Stimulated activated naive CD4-positive, alpha-beta T cell treated with Interleukin-2 at 50 U/mL for 16 hours (primary cell): ENCODE results near the gene PFN3.
"Not testable (repeated sequence)": the region's sequence is repeated elsewhere in the genome, so short reads cannot be mapped to it uniquely, and the experiment has no call there.

Source experiments
- DNase-seq: peaks from one replicate; lab custom pipeline; 2025; lab: John Stamatoyannopoulos, UW

The PFN3 gene

GRCh38 chr5:177393206-177393765, 7.2 kb downstream of the PFN3 start:
- DNase-seq, result no peak

- DNase-seq, result no peak
Observed at GRCh38 chr5:177392765-177393164, 7.7 kb downstream of the PFN3 start.

- peak; percentile 76 for DNase-seq
Observed at GRCh38 chr5:177390363-177391300, 9.8 kb downstream of the PFN3 start.

GRCh38 chr5:177389241-177390169, 11.0 kb downstream of the PFN3 start:
- DNase-seq, result peak; percentile 63

- no peak for DNase-seq
Observed at GRCh38 chr5:177388521-177389052, 11.9 kb downstream of the PFN3 start.

GRCh38 chr5:177387405-177387804, 13.1 kb downstream of the PFN3 start:
- no peak for DNase-seq

- DNase-seq, result no peak
Observed at GRCh38 chr5:177386542-177386941, 13.9 kb downstream of the PFN3 start.

- no peak for DNase-seq
Observed at GRCh38 chr5:177385720-177386119, 14.7 kb downstream of the PFN3 start.

GRCh38 chr5:177384134-177384533, 16.3 kb downstream of the PFN3 start, which contains the start of gene SLC34A1:
Gene SLC34A1, plus strand, starts transcription at chr5:177384434. Its CDS starts 1,308 bp downstream, at chr5:177385742.
- DNase-seq, result no peak

GRCh38 chr5:177383181-177383580, 17.3 kb downstream of the PFN3 start:
- no peak for DNase-seq

GRCh38 chr5:177382423-177383029, 17.9 kb downstream of the PFN3 start:
- DNase-seq, result no peak

- DNase-seq, result no peak
Observed at GRCh38 chr5:177380805-177381126, 19.7 kb downstream of the PFN3 start.

- DNase-seq, result peak; percentile 27
Observed at GRCh38 chr5:177378884-177379883, 21.3 kb downstream of the PFN3 start.

GRCh38 chr5:177377851-177378776, 22.3 kb downstream of the PFN3 start:
- DNase-seq, result no peak

GRCh38 chr5:177376107-177376506, 24.4 kb downstream of the PFN3 start:
- no peak for DNase-seq

- not testable (repeated sequence) for DNase-seq
Observed at GRCh38 chr5:177375516-177375915, 24.9 kb downstream of the PFN3 start.

- DNase-seq, result no peak
Observed at GRCh38 chr5:177374211-177374610, 26.2 kb downstream of the PFN3 start.

- no peak for DNase-seq
Observed at GRCh38 chr5:177373806-177374205, 26.7 kb downstream of the PFN3 start.

- DNase-seq, result no peak
Observed at GRCh38 chr5:177372910-177373309, 27.6 kb downstream of the PFN3 start.
